Hepatocyte (in vitro differentiated cells): ENCODE measurements around the gene TBC1D4. TPM values are rescaled to one million over a fixed set of nuclear protein-coding genes. Genes with fewer than 3 reads are reported as not detected.

Source experiments
- DNase-seq: peaks from one replicate; pipeline ENCODE4 v3.0.0-alpha.2; 2016; ENCODE audit warnings: low spot score
- H2AFZ ChIP-seq: fragments of 200-600 bp; sonication (generic); 2 replicates; pipeline ENCODE4 v1.6.0; 2016; ENCODE audit warnings: antibody characterized with exemption, mild to moderate bottlenecking
- H3K27ac ChIP-seq: fragments of 200-600 bp; sonication (generic); 2 replicates; pipeline ENCODE4 v1.5.1; 2016; ENCODE audit warnings: mild to moderate bottlenecking
- H3K27me3 ChIP-seq: fragments of 200-600 bp; sonication (generic); 2 replicates; pipeline ENCODE4 v1.6.1; 2016
- H3K36me3 ChIP-seq: fragments of 200-600 bp; sonication (generic); replicated peaks from 2 replicates; pipeline ENCODE4 v1.5.1; 2016; ENCODE audit warnings: low read depth; ENCODE audit not compliant: insufficient read depth
- H3K4me1 ChIP-seq: fragments of 200-600 bp; sonication (generic); 2 replicates; pipeline ENCODE4 v1.5.1; 2016; ENCODE audit warnings: mild to moderate bottlenecking, moderate library complexity; ENCODE audit not compliant: insufficient read depth
- H3K4me2 ChIP-seq: fragments of 200-600 bp; sonication (generic); 2 replicates; pipeline ENCODE4 v1.6.0; 2016
- H3K4me3 ChIP-seq: fragments of 200-600 bp; sonication (generic); 2 replicates; pipeline ENCODE4 v1.5.1; 2016; ENCODE audit warnings: mild to moderate bottlenecking
- H3K79me2 ChIP-seq: fragments of 200-600 bp; sonication (generic); 2 replicates; pipeline ENCODE4 v1.6.0; 2017; ENCODE audit warnings: mild to moderate bottlenecking
- H3K9me2 ChIP-seq: fragments of 200-600 bp; sonication (generic); replicated peaks from 2 replicates; pipeline ENCODE4 v1.6.0; 2017; ENCODE audit warnings: mild to moderate bottlenecking; ENCODE audit not compliant: insufficient read depth
- H3K9me3 ChIP-seq: fragments of 200-600 bp; sonication (generic); 2 replicates; pipeline ENCODE4 v1.5.1; 2016; ENCODE audit warnings: low read depth, mild to moderate bottlenecking
- H4K20me1 ChIP-seq: fragments of 200-600 bp; sonication (generic); 2 replicates; pipeline ENCODE4 v1.6.0; 2016; ENCODE audit warnings: mild to moderate bottlenecking; ENCODE audit not compliant: insufficient read depth, poor library complexity, severe bottlenecking
- CTCF ChIP-seq: fragments of 200-600 bp; sonication (generic); IDR thresholded peaks from 2 replicates; pipeline ENCODE4 v1.5.1; 2016; ENCODE audit warnings: antibody characterized with exemption, mild to moderate bottlenecking; ENCODE audit not compliant: poor library complexity
- EZH2 ChIP-seq: fragments of 200-600 bp; sonication (generic); IDR thresholded peaks from 2 replicates; pipeline ENCODE4 v1.6.1; 2016; ENCODE audit warnings: antibody characterized with exemption, mild to moderate bottlenecking, borderline replicate concordance
- EZH2phosphoT487 ChIP-seq: fragments of 200-600 bp; sonication (generic); IDR thresholded peaks from one replicate; pipeline ENCODE4 v1.6.1; 2018; ENCODE audit warnings: antibody characterized with exemption, mild to moderate bottlenecking, low read depth, moderate library complexity; ENCODE audit not compliant: unreplicated experiment, severe bottlenecking
- WGBS: methylation state at CpG from one replicate; pipeline ENCODE4 v1.1.6; 2016; ENCODE audit warnings: low lambda C conversion rate; ENCODE audit errors: missing lambda C conversion rate; 5-methylcytosine and 5-hydroxymethylcytosine counted together
- polyA plus RNA-seq: library from polyadenylated mRNA; unstranded; fragments of >200 nt; fragmentation: Nextera tagmentation; extraction: Ambion mirVana; gene quantifications from 2 replicates; pipeline ENCODE4 v1.2.1, GENCODE V29; 2016
- total RNA-seq: library from RNA; depleted of rRNA; stranded (reverse); fragments of >200 nt; gene quantifications from 2 replicates; pipeline ENCODE4 v1.2.3, GENCODE V29; 2014

Gene TBC1D4
- total and polyA plus RNA-seq, 2 experiments from 2014 or later = 7.6 to 17.1 TPM

- Histone ChIP-seq H3K9me2 (no peaks in the 10 kb centered on the region), H3K4me2 (no peak overlapping the region), H3K4me3 (no peak overlapping the region), H3K9me3 (no peaks in the 10 kb centered on the region), H4K20me1 (no peaks in the 10 kb centered on the region), H3K79me2 (no peaks in the 10 kb centered on the region), H3K4me1 (no peaks in the 10 kb centered on the region), H3K36me3 (no peaks in the 10 kb centered on the region), H3K27me3 (no peaks in the 10 kb centered on the region), H2AFZ (no peak overlapping the region), H3K27ac (no peak overlapping the region)
- 88% methylated on average over 2 of the region's 2 CpGs for WGBS
- TF ChIP-seq EZH2 (no peak), EZH2phosphoT487 (no peak), CTCF (no peak)
- no peak for DNase-seq
These were observed 163.7 kb downstream of the TBC1D4 start for GRCh38 chr13:75318138-75318833.

GRCh38 chr13:75316427-75316826, 165.5 kb downstream of the TBC1D4 start:
- Histone ChIP-seq H3K79me2 (no peaks in the 10 kb centered on the region), H2AFZ (no peak overlapping the region), H3K27ac (no peak overlapping the region), H3K4me2 (no peak overlapping the region), H3K9me3 (no peaks in the 10 kb centered on the region), H4K20me1 (no peaks in the 10 kb centered on the region), H3K4me3 (no peak overlapping the region), H3K4me1 (no peaks in the 10 kb centered on the region), H3K9me2 (no peaks in the 10 kb centered on the region), H3K36me3 (no peaks in the 10 kb centered on the region), H3K27me3 (no peaks in the 10 kb centered on the region)
- 77% methylated on average over 1 of the region's 1 CpG for WGBS
- no peak for DNase-seq
- TF ChIP-seq CTCF (no peak), EZH2phosphoT487 (no peak), EZH2 (no peak)

GRCh38 chr13:75312884-75313520, 169.0 kb downstream of the TBC1D4 start:
- TF ChIP-seq EZH2phosphoT487 (no peak), CTCF (no peak), EZH2 (no peak)
- no peak overlapping the region for H3K4me3 ChIP-seq
- H3K36me3 ChIP-seq = no peaks in the 10 kb centered on the region
- no peak overlapping the region for H2AFZ ChIP-seq
- no peaks in the 10 kb centered on the region for H3K27me3 ChIP-seq
- DNase-seq = no peak
- no peaks in the 10 kb centered on the region for H3K9me2 ChIP-seq
- no peaks in the 10 kb centered on the region for H4K20me1 ChIP-seq
- H3K4me1 ChIP-seq = no peaks in the 10 kb centered on the region
- H3K27ac ChIP-seq = no peak overlapping the region
- no peaks in the 10 kb centered on the region for H3K9me3 ChIP-seq
- no peak overlapping the region for H3K4me2 ChIP-seq
- no peaks in the 10 kb centered on the region for H3K79me2 ChIP-seq
- 89% methylated on average over 2 of the region's 2 CpGs for WGBS
